Suprapubic skin (tissue), 4 donors: ENCODE results near the gene SPCS2. TPM values are rescaled to one million over a fixed set of nuclear protein-coding genes. Genes with fewer than 3 reads are reported as not detected.
"Not testable (repeated sequence)": the region's sequence is repeated elsewhere in the genome, so short reads cannot be mapped to it uniquely, and the experiment has no call there.

ENCODE experiments used
- DNase-seq, 2 donors: peaks; one replicate each; pipeline ENCODE4 v3.0.0-alpha.2; 2019; ENCODE audit warnings: low spot score in 2 of 2
- H3K27ac ChIP-seq: fragments of 200-600 bp; sonication (generic); one replicate; pipeline ENCODE4 v1.5.1; 2019
- H3K27me3 ChIP-seq: fragments of 200-600 bp; sonication (generic); one replicate; pipeline ENCODE4 v1.5.1; 2019
- H3K36me3 ChIP-seq: fragments of 200-600 bp; sonication (generic); one replicate; pipeline ENCODE4 v1.5.1; 2019
- H3K4me1 ChIP-seq: fragments of 200-600 bp; sonication (generic); one replicate; pipeline ENCODE4 v1.5.1; 2019
- H3K4me3 ChIP-seq: fragments of 200-600 bp; sonication (generic); one replicate; pipeline ENCODE4 v1.5.1; 2019; ENCODE audit warnings: mild to moderate bottlenecking
- H3K9me3 ChIP-seq: fragments of 200-600 bp; sonication (generic); one replicate; pipeline ENCODE4 v1.5.1; 2019
- EP300 ChIP-seq: sonication (generic); formaldehyde crosslinking; IDR thresholded peaks from one replicate; pipeline ENCODE4 v1.6.1; 2017; ENCODE audit warnings: antibody characterized with exemption
- POLR2A ChIP-seq, 2 donors: fragments of 450-650 bp; IDR thresholded peaks; one replicate each; pipeline ENCODE4 v1.6.1; 2017; ENCODE audit warnings: antibody characterized with exemption in 2 of 2, mild to moderate bottlenecking in 2 of 2, moderate library complexity in 2 of 2
- POLR2AphosphoS5 ChIP-seq, 3 donors: sonication (generic); formaldehyde crosslinking; IDR thresholded peaks; one replicate each; pipeline ENCODE4 v1.6.1; 2017; ENCODE audit warnings: antibody characterized with exemption in 3 of 3
- WGBS: methylation state at CpG from one replicate; pipeline ENCODE4 v1.1.5; 2018; 5-methylcytosine and 5-hydroxymethylcytosine counted together
- total RNA-seq, 4 donors: library from RNA; depleted of rRNA; stranded (reverse); fragments of >200 nt; gene quantifications; one replicate each; pipeline ENCODE4 v1.1.0, GENCODE V29; 2016
- TF ChIP-seq, protein P1 (sequence below), 2 donors: fragments of 200-600 bp in 1 of 2; fragments of 450-650 bp in 1 of 2; sonication (generic) in 1 of 2; IDR thresholded peaks; one replicate each; pipeline ENCODE4 v1.5.1; 2016 to 2019; ENCODE audit warnings: antibody characterized with exemption in 2 of 2, mild to moderate bottlenecking in 1 of 2, moderate library complexity in 1 of 2

SPCS2 gene
- total RNA-seq, 4 donors from 2014 or later = 16.3 to 34.5 (median 20.1) TPM

DNA sequence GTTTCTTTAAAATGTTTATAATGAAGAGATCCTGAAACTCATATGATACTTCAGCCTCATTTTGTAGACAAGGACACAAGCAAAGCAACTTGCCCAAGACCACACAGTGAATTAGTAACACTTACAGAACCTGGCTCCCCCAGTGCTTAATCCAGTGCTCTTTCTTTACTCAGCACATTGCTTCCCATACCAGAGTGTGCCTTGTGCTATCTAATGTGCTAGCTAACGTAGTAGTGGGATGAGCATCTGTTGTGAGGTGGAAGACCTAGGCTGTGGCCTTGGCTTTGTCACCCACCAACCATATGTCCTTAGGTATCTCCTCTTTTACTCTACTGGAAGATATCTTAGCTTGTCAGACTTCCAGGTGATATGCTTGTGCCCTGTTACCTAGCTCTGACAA, 5.1 kb downstream of the SPCS2 start:
- peaks cover 27% of the 10 kb centered on the region for H3K4me1 ChIP-seq
- H3K27ac ChIP-seq = no peak overlapping the region

DNA sequence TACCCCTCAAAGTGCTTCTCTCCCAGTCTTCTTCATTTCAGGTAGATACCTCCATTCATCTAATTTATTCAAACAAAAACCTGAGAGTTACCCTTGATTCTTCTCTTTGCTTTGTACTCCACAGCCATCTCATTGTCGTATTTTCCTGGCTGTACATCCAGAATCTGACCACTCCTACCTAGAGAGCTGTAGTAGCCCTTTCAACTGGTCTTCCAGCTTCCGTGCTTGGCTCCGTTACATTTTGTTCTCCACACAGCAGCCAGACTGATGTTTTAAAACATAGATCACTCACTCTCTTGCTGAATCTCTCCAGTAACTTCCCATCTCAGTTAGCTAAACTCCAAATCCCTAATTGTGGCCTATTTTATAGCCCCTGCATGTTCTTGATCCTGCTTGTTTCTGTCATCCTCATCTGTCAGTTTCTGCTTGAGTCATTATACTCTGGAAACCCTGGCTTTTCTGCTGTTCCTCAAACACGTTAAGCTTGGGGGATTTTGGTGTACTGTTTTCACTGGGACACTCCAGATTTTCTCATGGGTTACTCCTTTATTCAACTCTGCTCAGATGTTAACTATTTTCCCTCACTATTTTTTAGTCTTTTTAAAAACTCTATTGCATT, 7.4 kb downstream of the SPCS2 start:
- no peak for DNase-seq
- TF ChIP-seq POLR2AphosphoS5 (IDR thresholded peaks at IDR 0.05) = no peak
- no peak for TF ChIP-seq EP300
- H3K27ac ChIP-seq = no peak overlapping the region
- no peaks in the 10 kb centered on the region for H3K9me3 ChIP-seq
- no peaks in the 10 kb centered on the region for H3K27me3 ChIP-seq
- peaks cover 16% of the 10 kb centered on the region for H3K4me1 ChIP-seq
- no peak overlapping the region for H3K4me3 ChIP-seq
- 74% methylated on average over 4 of the region's 4 CpGs for WGBS
- peaks cover 4% of the 10 kb centered on the region for H3K36me3 ChIP-seq

More for the DNA sequence above, 5.1 kb downstream of the SPCS2 start:
- H3K36me3 ChIP-seq = peaks cover 4% of the 10 kb centered on the region
- DNase-seq = no peak
- no peaks in the 10 kb centered on the region for H3K9me3 ChIP-seq
- no peaks in the 10 kb centered on the region for H3K27me3 ChIP-seq
- TF ChIP-seq EP300 (no peak), POLR2AphosphoS5 (IDR thresholded peaks at IDR 0.05) (no peak), POLR2A (IDR thresholded peaks at IDR 0.05) (no peak)
- TF ChIP-seq, protein P1, sequence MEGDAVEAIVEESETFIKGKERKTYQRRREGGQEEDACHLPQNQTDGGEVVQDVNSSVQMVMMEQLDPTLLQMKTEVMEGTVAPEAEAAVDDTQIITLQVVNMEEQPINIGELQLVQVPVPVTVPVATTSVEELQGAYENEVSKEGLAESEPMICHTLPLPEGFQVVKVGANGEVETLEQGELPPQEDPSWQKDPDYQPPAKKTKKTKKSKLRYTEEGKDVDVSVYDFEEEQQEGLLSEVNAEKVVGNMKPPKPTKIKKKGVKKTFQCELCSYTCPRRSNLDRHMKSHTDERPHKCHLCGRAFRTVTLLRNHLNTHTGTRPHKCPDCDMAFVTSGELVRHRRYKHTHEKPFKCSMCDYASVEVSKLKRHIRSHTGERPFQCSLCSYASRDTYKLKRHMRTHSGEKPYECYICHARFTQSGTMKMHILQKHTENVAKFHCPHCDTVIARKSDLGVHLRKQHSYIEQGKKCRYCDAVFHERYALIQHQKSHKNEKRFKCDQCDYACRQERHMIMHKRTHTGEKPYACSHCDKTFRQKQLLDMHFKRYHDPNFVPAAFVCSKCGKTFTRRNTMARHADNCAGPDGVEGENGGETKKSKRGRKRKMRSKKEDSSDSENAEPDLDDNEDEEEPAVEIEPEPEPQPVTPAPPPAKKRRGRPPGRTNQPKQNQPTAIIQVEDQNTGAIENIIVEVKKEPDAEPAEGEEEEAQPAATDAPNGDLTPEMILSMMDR (IDR thresholded peaks at IDR 0.05) = no peak
- 88% methylated on average over 1 of the region's 1 CpG for WGBS
- no peak overlapping the region for H3K4me3 ChIP-seq

DNA sequence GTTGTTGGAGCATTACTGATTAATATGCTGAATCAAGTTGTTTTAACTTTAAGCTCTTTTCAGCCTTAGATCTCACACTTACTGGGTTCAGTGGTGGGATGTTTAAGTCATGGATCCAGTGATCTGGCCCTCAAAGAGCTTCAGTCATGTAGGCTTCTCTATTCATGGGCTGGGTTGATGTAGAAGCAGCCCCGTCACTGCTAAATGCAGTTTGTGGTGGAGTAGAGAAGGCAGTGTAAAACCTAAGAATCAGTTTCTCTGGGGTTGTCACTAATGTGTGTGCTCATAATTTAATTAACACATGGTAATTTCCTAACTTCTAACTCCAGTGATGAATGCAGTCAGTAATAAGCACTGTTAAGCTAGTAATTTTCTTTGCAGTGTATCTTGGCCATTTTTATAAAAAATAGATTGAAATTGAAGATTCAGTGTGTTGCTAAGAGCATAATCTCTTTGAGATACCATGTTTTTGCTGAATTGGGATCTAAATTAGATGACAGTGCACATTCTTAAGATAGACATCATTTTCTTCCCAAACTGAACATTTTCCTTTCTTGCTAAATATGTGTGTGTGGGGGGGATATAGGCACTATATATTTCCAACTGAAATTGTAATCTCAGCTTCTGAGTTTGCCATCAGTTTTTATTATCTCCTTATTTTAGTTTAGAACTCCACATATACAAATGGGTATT, 9.0 kb downstream of the SPCS2 start:
- TF ChIP-seq POLR2AphosphoS5 (IDR thresholded peaks at IDR 0.05) (no peak), EP300 (no peak), POLR2A (IDR thresholded peaks at IDR 0.05) (no peak)
- TF ChIP-seq, protein P1 (IDR thresholded peaks at IDR 0.05) = no peak
- no peak for DNase-seq
- H3K4me3 ChIP-seq = no peak overlapping the region
- WGBS = 95% methylated on average over 1 of the region's 1 CpG
- H3K27me3 ChIP-seq = no peaks in the 10 kb centered on the region
- peaks cover 6% of the 10 kb centered on the region for H3K4me1 ChIP-seq
- H3K27ac ChIP-seq = no peak overlapping the region
- H3K36me3 ChIP-seq = peaks cover 6% of the 10 kb centered on the region
- H3K9me3 ChIP-seq = no peaks in the 10 kb centered on the region

DNA sequence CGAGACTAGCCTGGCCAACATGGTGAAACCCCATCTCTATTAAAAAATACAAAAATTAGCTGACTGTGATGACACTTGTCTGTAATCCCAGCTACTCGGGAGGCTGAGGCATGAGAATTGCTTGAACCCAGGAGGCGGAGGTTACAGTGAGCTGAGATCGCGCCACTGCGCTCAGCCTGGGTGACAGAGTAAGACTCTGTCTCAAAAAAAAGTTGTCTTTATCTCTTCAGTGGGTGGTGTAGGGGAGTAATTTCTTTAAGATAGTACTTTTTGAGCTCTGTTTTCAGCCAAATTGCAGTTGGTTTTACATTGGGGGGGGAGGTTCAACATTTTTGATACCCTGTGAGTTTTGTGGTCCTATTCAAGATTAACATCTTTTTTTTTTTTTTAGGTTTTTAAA, 11.1 kb downstream of the SPCS2 start:
- not testable (repeated sequence) for DNase-seq, H3K9me3 ChIP-seq, H3K27me3 ChIP-seq, H3K4me1 ChIP-seq, H3K27ac ChIP-seq, H3K4me3 ChIP-seq, H3K36me3 ChIP-seq
- WGBS = 96% methylated on average over 6 of the region's 6 CpGs

DNA sequence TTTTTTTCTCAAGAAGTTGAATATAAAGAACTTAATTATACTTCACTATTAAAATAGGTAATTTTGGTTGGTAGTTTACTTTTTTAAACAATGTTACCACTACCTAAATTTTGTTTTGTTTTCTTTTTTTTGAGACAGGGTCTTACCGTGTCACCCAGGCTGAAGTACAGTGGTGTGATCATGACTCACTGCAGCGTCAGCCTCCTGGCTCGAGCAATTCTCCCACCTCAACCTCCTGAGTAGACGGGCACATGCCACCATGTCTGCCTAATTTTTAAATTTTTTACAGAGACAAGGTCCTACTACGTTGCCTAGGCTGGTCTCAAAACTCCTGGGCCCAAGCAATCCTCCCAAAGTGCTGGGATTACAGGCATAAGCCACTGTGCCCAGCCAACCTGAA, 17.6 kb downstream of the SPCS2 start:
- no peak for TF ChIP-seq POLR2AphosphoS5 (IDR thresholded peaks at IDR 0.05)
- TF ChIP-seq, protein P1 (IDR thresholded peaks at IDR 0.05) = no peak
- TF ChIP-seq EP300 = no peak
- no peak for TF ChIP-seq POLR2A (IDR thresholded peaks at IDR 0.05)
- 89% methylated on average over 5 of the region's 5 CpGs for WGBS
- Histone ChIP-seq H3K4me1 (no peaks in the 10 kb centered on the region), H3K27ac (no peak overlapping the region), H3K4me3 (no peak overlapping the region), H3K9me3 (no peaks in the 10 kb centered on the region), H3K27me3 (no peaks in the 10 kb centered on the region), H3K36me3 (peaks cover 52% of the 10 kb centered on the region)
- no peak for DNase-seq

DNA sequence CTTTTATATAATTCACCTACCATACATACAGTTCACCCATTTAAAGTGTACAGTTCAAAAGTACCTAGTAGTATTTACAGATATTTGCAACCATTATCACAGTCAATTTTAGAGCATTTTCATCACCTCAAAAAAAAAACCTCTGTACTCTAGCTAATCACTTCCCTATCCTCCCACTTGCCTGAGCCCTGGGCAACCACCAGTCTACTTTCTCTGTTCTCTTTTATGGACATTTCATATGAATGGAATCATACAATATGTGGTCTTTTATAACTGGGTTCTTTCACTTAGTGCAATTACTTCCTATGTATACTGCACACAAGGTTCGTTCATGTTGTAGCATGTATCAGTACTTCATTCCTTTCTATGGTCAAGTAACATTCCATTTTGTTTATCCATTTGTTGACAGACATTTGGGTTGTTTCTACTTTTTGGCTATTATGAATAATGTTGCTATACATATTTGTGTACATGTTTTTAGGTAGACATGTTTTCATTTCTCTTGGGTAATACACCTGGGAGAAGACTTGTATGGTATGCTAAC, 21.9 kb downstream of the SPCS2 start:
- H3K9me3 ChIP-seq = no peaks in the 10 kb centered on the region
- no peak for DNase-seq
- 76% methylated on average over 1 of the region's 1 CpG for WGBS
- peaks cover 80% of the 10 kb centered on the region for H3K36me3 ChIP-seq
- no peak for TF ChIP-seq POLR2A (IDR thresholded peaks at IDR 0.05)
- no peak for TF ChIP-seq EP300
- no peak for TF ChIP-seq POLR2AphosphoS5 (IDR thresholded peaks at IDR 0.05)
- TF ChIP-seq, protein P1 (IDR thresholded peaks at IDR 0.05) = no peak
- H3K4me1 ChIP-seq = no peaks in the 10 kb centered on the region
- H3K27me3 ChIP-seq = no peaks in the 10 kb centered on the region
- no peak overlapping the region for H3K27ac ChIP-seq
- no peak overlapping the region for H3K4me3 ChIP-seq
